GM12878 (cell line): ENCODE measurements around the gene PHB1. TPM values are rescaled to one million over a fixed set of nuclear protein-coding genes. Genes with fewer than 3 reads are reported as not detected.

Experiments used
- ATAC-seq: fragments of 200-7000 bp; cut with Tn5 transposase; 3 replicates; pipeline ENCODE4 v1.9.1; 2020; ENCODE audit warnings: mild to moderate bottlenecking, moderate library complexity
- BruUV-seq: library from RNA; stranded (reverse); fragments of 400-500 nt; replicated peaks from 2 replicates; lab custom pipeline; 2021; lab: Mats Ljungman, UMichigan
- CTCF ChIA-PET: fragments of 300-600 bp; sonication (Branson Sonifier 250); formaldehyde crosslinking; extraction: SDS; loops from one replicate; lab custom pipeline; 2021; ENCODE audit warnings: inconsistent platforms; lab: Yijun Ruan, JAX
- POLR2A ChIA-PET: fragments of 350-600 bp; formaldehyde crosslinking; extraction: SDS; loops from one replicate; lab custom pipeline; 2021; ENCODE audit warnings: inconsistent platforms; lab: Charles Lee
- RAD21 ChIA-PET: fragments of 300-600 bp; sonication (Branson Sonifier 250); formaldehyde crosslinking; loops from one replicate; lab custom pipeline; 2023; ENCODE audit warnings: antibody characterized with exemption; ENCODE audit not compliant: unreplicated experiment; lab: Charles Lee
- SMC1A ChIA-PET: fragments of 300-600 bp; sonication (Branson Sonifier 250); formaldehyde crosslinking; loops from one replicate; lab custom pipeline; 2023; ENCODE audit not compliant: unreplicated experiment, uncharacterized antibody; lab: Charles Lee
- DNase-seq: peaks from one replicate; pipeline ENCODE4 v3.0.0-alpha.2; 2011; ENCODE audit warnings: low read depth, low spot score
- FAIRE-seq: peaks from 3 replicates; lab custom pipeline; 2011; peaks lifted over from hg19 to GRCh38; lab: Jason Lieb, UNC
- H2AFZ ChIP-seq: 2 replicates; pipeline ENCODE4 v1.6.0; 2011; ENCODE audit warnings: low read depth, low read length, control low read depth; ENCODE audit not compliant: control insufficient read depth
- H3K27ac ChIP-seq: 2 replicates; pipeline ENCODE4 v1.5.1; 2011; ENCODE audit warnings: control low read depth; ENCODE audit not compliant: control insufficient read depth, insufficient read depth
- H3K27me3 ChIP-seq, 2 experiments: replicated peaks in 1 of 2; 2 replicates each; pipeline versions ENCODE4 v1.6.0 to v1.6.1; 2011; ENCODE audit warnings: low read length in 1 of 2; ENCODE audit not compliant: control insufficient read depth in 2 of 2, insufficient read depth in 2 of 2
- H3K36me3 ChIP-seq, 2 experiments: 2 replicates each; pipeline ENCODE4 v1.5.1; 2011; ENCODE audit warnings: low read length in 1 of 2; ENCODE audit not compliant: control insufficient read depth in 2 of 2, insufficient read depth in 2 of 2
- H3K4me1 ChIP-seq: 2 replicates; pipeline ENCODE4 v1.6.1; 2011; ENCODE audit warnings: mild to moderate bottlenecking, low read length, moderate library complexity, mixed read lengths; ENCODE audit not compliant: control insufficient read depth, insufficient read depth
- H3K4me2 ChIP-seq: 2 replicates; pipeline ENCODE4 v1.6.0; 2011; ENCODE audit warnings: control low read depth; ENCODE audit not compliant: control insufficient read depth, insufficient read depth
- H3K4me3 ChIP-seq: fragments of 200-600 bp; sonication (generic); 2 replicates; pipeline ENCODE4 v1.5.1; 2016
- H3K79me2 ChIP-seq: 2 replicates; pipeline ENCODE4 v1.6.0; 2011; ENCODE audit warnings: low read length; ENCODE audit not compliant: control insufficient read depth, insufficient read depth
- H3K9ac ChIP-seq: 2 replicates; pipeline ENCODE4 v1.8.0; 2011; ENCODE audit warnings: low read length, control low read depth, mixed read lengths; ENCODE audit not compliant: control insufficient read depth, insufficient read depth
- H3K9me3 ChIP-seq: replicated peaks from 3 replicates; pipeline ENCODE4 v1.5.1; 2011; ENCODE audit warnings: mild to moderate bottlenecking, low read length; ENCODE audit not compliant: control insufficient read depth, insufficient read depth
- H4K20me1 ChIP-seq: 2 replicates; pipeline ENCODE4 v1.6.0; 2011; ENCODE audit not compliant: control insufficient read depth, insufficient read depth
- CREB1 ChIP-seq: IDR thresholded peaks from 2 replicates; pipeline ENCODE4 v1.6.1; 2012; ENCODE audit warnings: low read depth, mild to moderate bottlenecking, inconsistent platforms
- CREM ChIP-seq: IDR thresholded peaks from 2 replicates; pipeline ENCODE4 v1.6.1; 2014; ENCODE audit warnings: antibody characterized with exemption, low read depth
- NFXL1 ChIP-seq: fragments of 450-650 bp; IDR thresholded peaks from 2 replicates; pipeline ENCODE4 v1.6.1; 2017; ENCODE audit warnings: antibody characterized with exemption, mild to moderate bottlenecking, borderline replicate concordance
- SPI1 ChIP-seq: IDR thresholded peaks from 2 replicates; pipeline ENCODE4 v1.6.1; 2011; ENCODE audit warnings: low read depth, mild to moderate bottlenecking, low read length, moderate library complexity, borderline replicate concordance; ENCODE audit not compliant: insufficient read depth
- USF1 ChIP-seq: IDR thresholded peaks from 2 replicates; pipeline ENCODE4 v1.6.1; 2011; ENCODE audit warnings: borderline replicate concordance, low read depth, mild to moderate bottlenecking, moderate library complexity, mixed read lengths, low read length; ENCODE audit not compliant: insufficient read depth; ENCODE audit errors: extremely low read length
- WGBS: methylation state at CpG from one replicate; pipeline ENCODE4 v1.1.6; 2016; ENCODE audit warnings: low lambda C conversion rate; ENCODE audit not compliant: insufficient replicate concordance, insufficient coverage; ENCODE audit errors: missing lambda C conversion rate; 5-methylcytosine and 5-hydroxymethylcytosine counted together
- in situ Hi-C: fragments of 300-500 bp; cut with MboI; formaldehyde crosslinking; loops from 9 replicates; pipeline ENCODE4 v1.14.3; 2018; ENCODE audit warnings: mixed read lengths
- intact Hi-C: fragments of 100-400 bp; cut with micrococcal nuclease; formaldehyde crosslinking; loops from one replicate; pipeline ENCODE4 v1.14.2; 2022; ENCODE audit not compliant: unreplicated experiment
- polyA plus RNA-seq, 11 experiments: library from polyadenylated mRNA; depleted of rRNA in 4 of 11; unstranded in 6 of 11; stranded (reverse) in 5 of 11; fragments of >200 nt; fragmentation: Nextera tagmentation in 4 of 11; fragmentation: Illumina TruSeq in 1 of 11; extraction: Ambion mirVana in 4 of 11; extraction: Trizol in 1 of 11; gene quantifications; 1 replicate in 1 of 11; 2 replicates in 10 of 11; pipeline versions ENCODE4 v1.2.1 to v1.2.3, GENCODE V29; 2011 to 2016; ENCODE audit warnings: inconsistent platforms in 2 of 11, missing spikeins in 2 of 11, low read depth in 1 of 11
- total RNA-seq, 4 experiments: library from RNA; depleted of rRNA in 3 of 4; stranded (reverse); fragments of >200 nt in 3 of 4; fragmentation: Illumina TruSeq in 1 of 4; extraction: Trizol in 1 of 4; gene quantifications; 2 replicates each; pipeline versions ENCODE4 v1.2.1 to v1.2.3, GENCODE V29; 2013 to 2021

Gene PHB1
- total and polyA plus RNA-seq, 10 of the 15 experiments (the other 5 are each of a cell fraction or from before 2014, with no cell fraction given), result 117 to 466 (median 248) TPM

- TF ChIP-seq USF1 (peak; percentile 39), SPI1 (peak; percentile 52; the same call in 1 of the 2 replicates)
Measured at GRCh38 chr17:49388290-49388640, 26.4 kb downstream of the PHB1 start (continued).

- no peak for TF ChIP-seq NFXL1
- TF ChIP-seq CREM, result peak; percentile 39; the same call in 1 of the 2 replicates
- TF ChIP-seq CREB1, result peak; percentile 84
- FAIRE-seq (no peak), DNase-seq (no peak), ATAC-seq (peak; percentile 70)
- Histone ChIP-seq H4K20me1 (no peaks in the 10 kb centered on the region), H3K27me3 (no peaks in the 10 kb centered on the region; a peak in 1 of 4 replicates), H3K9ac (peak overlapping the region; percentile 26; the same call in 1 of the 2 replicates), H3K9me3 (no peaks in the 10 kb centered on the region), H3K36me3 (no peaks in the 10 kb centered on the region), H2AFZ (peak overlapping the region; percentile 66), H3K4me1 (peaks cover 39% of the 10 kb centered on the region), H3K27ac (peak overlapping the region; percentile 55), H3K4me2 (peak overlapping the region; percentile 80), H3K79me2 (no peaks in the 10 kb centered on the region), H3K4me3 (no peak overlapping the region)
- WGBS, result 32% methylated on average over 11 of the region's 11 CpGs
- intact Hi-C loops, result no loop called here
- ChIA-PET RAD21 (interaction anchor here (0.5 to 3.0 kb wide), 4 partner anchors 11 to 128 kb away, joined by 3 to 10 read pairs (median 4); no protein-coding TSS in a partner anchor), POLR2A (interaction anchor here (0.8 kb wide), 1 partner anchor 63 kb away, joined by 3 read pairs; no protein-coding TSS in a partner anchor), SMC1A (interaction anchor here (0.7 to 4.6 kb wide), 9 partner anchors 9 to 170 kb away, joined by 3 to 22 read pairs (median 4); no protein-coding TSS in a partner anchor), CTCF (interaction anchor here (0.5 to 7.4 kb wide), 7 partner anchors 14 to 169 kb away, joined by 3 to 71 read pairs (median 5); no protein-coding TSS in a partner anchor)
- no TSS peak for BruUV-seq
- in situ Hi-C loops, result no loop called here
Measured at GRCh38 chr17:49387498-49388289, 27.0 kb downstream of the PHB1 start.
